Activated naive CD8-positive, alpha-beta T cell treated with anti-CD3 and anti-CD28 coated beads, Interleukin-2, amount 50 U/mL, for 24 hours (primary cell): ENCODE measurements around the gene ZNF507.

Source experiments
- ATAC-seq: fragments of 150-1000 bp; cut with Tn5 transposase; one replicate; pipeline ENCODE4 v1.10.0; 2021
- DNase-seq: peaks from one replicate; pipeline ENCODE4 v3.0.0; 2021
- H3K27ac Mint-ChIP-seq: one replicate; pipeline ENCODE4 v1.8.0; 2021; ENCODE audit warnings: mild to moderate bottlenecking, mixed read lengths
- H3K27me3 Mint-ChIP-seq: one replicate; pipeline ENCODE4 v1.8.0; 2021; ENCODE audit warnings: mixed read lengths
- H3K36me3 Mint-ChIP-seq: one replicate; pipeline ENCODE4 v1.8.0; 2021; ENCODE audit warnings: low read depth, mixed read lengths
- H3K4me1 Mint-ChIP-seq: one replicate; pipeline ENCODE4 v1.8.0; 2021; ENCODE audit warnings: mixed read lengths
- H3K4me3 Mint-ChIP-seq: one replicate; pipeline ENCODE4 v1.8.0; 2021; ENCODE audit warnings: mild to moderate bottlenecking, moderate library complexity, mixed read lengths
- H3K9me3 Mint-ChIP-seq: one replicate; pipeline ENCODE4 v1.8.0; 2021; ENCODE audit warnings: mixed read lengths

The ZNF507 gene

DNA sequence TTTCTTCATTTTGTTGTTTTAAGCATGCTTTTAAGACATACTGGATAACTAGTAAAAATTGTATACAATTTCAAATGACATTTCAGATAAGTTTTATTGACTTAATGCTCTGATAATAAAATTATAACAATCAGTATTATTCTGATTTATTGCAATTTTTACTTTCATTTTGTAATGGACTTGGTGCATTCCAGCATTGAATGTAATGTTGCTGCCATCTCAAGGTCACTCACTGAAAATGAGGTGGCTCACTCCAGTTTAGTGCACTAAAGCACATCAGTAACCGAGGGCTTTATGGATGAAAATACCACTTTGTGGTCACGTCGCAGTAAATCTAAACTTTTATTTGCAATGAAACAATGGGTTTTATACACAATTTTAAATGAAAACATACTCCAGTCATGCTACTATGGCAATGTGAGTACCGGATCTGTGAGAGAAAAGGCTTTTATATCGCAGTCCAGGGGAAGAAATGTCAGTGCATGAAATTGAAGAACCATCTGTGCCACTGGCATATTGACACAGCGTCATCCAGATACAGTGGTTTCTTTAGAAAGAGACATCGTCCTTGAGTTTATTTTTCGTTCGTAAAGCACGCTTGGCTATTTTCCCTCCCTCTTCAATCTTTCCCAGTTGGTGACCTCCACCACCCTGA, 20.7 kb upstream of the ZNF507 start:
- Mint-ChIP-seq H3K27me3 (peaks cover 24% of the 10 kb centered on the region), H3K4me1 (no peaks in the 10 kb centered on the region), H3K9me3 (no peaks in the 10 kb centered on the region), H3K4me3 (no peak overlapping the region), H3K36me3 (no peaks in the 10 kb centered on the region), H3K27ac (no peak overlapping the region)
- no peak for DNase-seq
- ATAC-seq = no peak

DNA sequence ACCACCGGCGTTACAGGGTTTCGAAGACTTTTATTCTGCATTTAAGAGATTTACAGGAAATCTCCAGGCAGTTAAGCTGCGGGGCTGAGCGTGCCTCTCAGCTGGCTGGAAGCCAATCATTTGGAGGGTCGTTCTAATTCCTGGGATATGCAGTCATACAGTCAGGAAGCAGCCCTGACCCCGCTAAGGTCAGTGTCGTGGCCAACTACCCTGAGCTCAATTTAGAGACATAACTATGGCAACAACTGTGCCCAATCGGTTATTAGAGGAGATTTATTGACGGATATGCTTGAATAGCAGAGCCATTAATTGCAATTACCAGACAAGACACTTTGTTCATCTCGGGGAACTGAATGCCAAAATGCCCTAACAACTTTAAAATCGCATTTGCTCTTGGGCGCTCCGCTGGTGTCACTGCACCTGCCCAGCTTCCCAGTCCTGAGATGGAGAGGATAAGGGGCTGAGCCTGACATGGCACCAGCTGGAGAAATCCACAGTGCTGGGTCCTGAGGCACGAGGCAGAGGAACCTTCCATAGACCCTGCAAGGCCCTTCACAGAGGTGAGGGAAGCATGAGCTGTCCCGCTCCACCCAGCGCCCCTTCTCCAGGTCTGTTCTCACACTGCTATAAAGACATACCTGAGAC, 15.1 kb upstream of the ZNF507 start:
- Mint-ChIP-seq H3K27ac (no peak overlapping the region), H3K9me3 (no peaks in the 10 kb centered on the region), H3K4me1 (no peaks in the 10 kb centered on the region), H3K27me3 (peaks cover 24% of the 10 kb centered on the region), H3K4me3 (no peak overlapping the region), H3K36me3 (no peaks in the 10 kb centered on the region)
- ATAC-seq (no peak), DNase-seq (no peak)

DNA sequence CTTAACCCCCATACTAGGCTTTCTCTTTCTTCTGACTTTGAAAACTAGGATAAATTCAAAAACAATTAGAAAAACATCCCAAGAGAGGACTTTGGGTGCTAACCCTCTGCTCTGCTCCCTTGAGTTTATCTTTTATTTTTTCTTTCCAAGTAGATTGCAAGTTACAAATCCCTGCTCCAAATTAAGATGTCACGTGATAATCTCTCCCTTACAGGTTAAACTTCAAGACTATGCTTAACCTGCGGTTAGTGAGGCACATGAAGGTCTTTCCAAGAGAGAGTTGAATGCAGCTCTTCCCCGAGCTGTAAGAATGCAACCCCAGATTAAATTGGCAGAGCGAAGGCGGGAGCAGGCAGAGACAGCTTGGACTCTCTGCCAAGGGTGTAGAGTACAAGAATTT, 12.2 kb upstream of the ZNF507 start:
- no peak for DNase-seq
- Mint-ChIP-seq H3K36me3 (no peaks in the 10 kb centered on the region), H3K4me3 (no peak overlapping the region), H3K9me3 (no peaks in the 10 kb centered on the region), H3K27me3 (peaks cover 11% of the 10 kb centered on the region), H3K4me1 (no peaks in the 10 kb centered on the region), H3K27ac (no peak overlapping the region)
- ATAC-seq = no peak

DNA sequence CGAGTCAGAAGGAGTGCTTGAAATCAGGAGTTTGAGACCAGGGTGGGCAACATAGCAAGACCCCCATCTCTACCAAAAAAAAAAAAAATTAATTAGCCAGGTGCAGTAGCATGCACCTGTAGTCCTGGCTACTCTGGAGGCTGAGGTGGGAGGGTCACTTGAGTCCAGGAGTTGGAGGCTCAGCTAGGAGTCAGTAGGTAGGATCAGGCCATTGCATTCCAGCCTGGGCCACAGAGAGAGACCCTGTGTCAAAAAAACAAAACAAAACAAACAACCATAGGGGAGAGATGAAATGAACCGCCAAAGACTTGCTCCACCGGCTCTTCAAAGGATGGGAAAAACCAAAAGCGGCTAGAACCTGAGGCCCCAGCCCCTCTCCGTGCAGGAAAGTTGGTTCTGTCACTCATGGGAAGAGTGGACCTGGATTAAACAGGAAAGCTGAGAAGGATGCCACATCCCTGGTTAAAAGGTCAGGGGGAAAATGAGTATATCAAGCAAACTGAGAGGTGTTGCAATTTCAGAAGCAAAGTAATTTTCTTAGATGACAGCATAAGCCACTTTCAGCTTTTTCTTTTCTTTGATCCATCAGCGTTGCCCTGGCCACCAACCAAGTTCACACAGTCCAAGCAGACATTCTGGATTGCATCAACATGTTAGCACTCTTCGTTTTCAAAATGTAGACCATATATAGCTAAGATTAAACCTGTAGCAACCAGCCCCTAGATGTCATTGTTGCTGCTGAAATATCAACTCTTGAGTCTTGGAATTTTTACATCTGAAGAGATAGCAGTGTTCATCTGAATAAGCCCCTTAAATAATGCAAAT, 8.9 kb upstream of the ZNF507 start:
- Mint-ChIP-seq H3K27me3 (peaks cover 8% of the 10 kb centered on the region), H3K27ac (no peak overlapping the region), H3K9me3 (no peaks in the 10 kb centered on the region), H3K4me3 (no peak overlapping the region), H3K4me1 (no peaks in the 10 kb centered on the region), H3K36me3 (no peaks in the 10 kb centered on the region)
- no peak for ATAC-seq
- no peak for DNase-seq

DNA sequence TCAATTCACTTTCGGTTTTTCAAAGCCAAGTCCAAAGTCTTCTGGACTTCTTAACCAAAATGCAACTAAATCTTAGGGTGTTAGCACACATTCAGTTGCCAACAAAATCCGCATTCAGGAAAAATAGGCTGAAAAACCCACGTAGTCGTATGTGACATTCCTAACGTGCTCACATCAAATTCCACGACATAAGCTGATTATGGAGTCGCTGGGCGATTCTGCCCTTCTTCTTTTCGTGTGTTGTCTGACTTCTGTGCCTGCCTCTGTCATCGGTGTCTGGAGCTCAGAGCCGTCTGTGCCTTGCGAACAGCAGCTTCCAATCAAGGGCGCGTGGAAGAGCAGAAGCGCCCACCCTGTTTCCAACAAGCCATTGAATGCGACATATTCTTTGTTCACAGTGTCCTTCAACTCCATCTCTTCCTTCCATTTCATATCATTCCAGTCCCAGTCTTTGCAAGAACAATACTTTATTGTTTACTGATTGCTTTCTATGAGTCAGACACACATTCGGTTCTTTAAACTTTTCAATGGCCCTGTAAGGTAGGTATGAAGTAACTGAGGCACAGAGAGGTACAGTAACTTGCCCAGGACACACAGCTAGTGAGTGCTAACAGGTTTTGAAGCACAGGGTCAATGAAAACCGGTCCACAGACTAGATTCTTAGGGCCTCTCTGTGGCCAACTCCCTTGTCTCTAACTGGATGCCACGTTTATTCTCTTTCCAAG, 8.2 kb upstream of the ZNF507 start:
- no peaks in the 10 kb centered on the region for H3K4me1 Mint-ChIP-seq
- H3K27ac Mint-ChIP-seq = no peak overlapping the region
- H3K27me3 Mint-ChIP-seq = peaks cover 4% of the 10 kb centered on the region
- no peak overlapping the region for H3K4me3 Mint-ChIP-seq
- ATAC-seq (no peak), DNase-seq (no peak)
- no peaks in the 10 kb centered on the region for H3K36me3 Mint-ChIP-seq
- no peaks in the 10 kb centered on the region for H3K9me3 Mint-ChIP-seq

DNA sequence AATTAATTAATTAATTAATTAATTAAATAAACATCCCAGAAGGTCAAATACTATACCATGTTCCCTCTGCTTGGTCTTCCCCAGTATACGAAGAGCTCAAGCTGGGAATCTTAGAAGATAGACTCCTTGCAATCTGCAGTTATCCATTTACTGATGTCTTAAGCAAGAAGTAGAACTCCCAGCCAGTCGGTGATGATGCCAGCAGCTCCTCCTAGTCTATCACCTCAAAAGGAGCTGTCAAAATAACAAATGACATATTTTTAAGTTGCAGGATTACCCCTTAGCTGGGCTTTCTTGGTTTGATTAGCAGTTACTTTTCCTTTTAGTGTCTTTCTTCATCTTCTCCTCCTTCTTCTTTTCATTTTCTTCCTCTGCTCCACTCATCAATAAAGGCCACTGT, 6.0 kb upstream of the ZNF507 start:
- no peak overlapping the region for H3K27ac Mint-ChIP-seq
- ATAC-seq = no peak
- no peaks in the 10 kb centered on the region for H3K9me3 Mint-ChIP-seq

DNA sequence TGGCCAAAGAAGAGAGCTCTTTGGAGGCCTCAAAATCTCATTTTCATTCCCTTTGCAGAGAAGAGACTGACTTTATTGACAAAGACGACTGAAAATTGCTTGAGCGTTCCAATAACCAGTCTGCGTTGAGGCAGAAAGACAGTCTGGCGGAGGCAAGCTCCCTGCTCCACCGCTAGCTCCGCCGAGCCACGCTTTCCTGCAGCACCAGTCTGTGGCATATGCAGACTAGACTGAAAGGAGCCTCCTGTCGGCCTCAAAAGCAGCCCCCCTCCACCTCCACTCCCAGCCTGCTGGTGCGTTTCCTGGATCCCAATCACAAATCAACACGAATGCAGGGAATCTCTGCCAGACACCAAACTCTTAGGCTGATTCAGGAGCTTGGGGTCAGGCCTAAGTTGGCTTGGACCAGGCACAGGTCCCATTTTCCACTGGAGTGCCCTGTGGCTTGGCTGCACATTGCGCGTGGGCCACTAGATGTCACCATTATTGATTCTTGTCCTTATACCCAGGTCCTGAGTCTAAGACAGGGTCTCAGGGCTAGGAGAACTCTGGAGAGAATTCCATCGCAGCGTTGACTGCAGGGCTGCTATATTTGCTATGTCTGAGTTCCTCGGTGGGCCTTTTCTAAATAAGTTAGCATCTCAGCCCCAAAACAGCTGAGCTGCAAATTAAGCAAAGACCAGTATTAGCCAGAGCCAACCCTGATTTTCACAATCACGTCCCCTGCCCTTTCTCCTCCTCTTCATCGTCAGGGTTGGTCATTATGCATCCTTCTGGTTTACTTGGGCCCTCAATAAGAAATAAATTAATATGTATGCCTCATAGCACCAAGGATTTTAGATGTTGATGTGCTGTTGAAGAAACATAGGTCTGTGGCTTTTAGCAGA, 5.2 kb upstream of the ZNF507 start:
- no peak overlapping the region for H3K27ac Mint-ChIP-seq
- no peaks in the 10 kb centered on the region for H3K36me3 Mint-ChIP-seq
- peaks cover 8% of the 10 kb centered on the region for H3K27me3 Mint-ChIP-seq
- no peak overlapping the region for H3K4me3 Mint-ChIP-seq
- no peaks in the 10 kb centered on the region for H3K9me3 Mint-ChIP-seq
- DNase-seq = peak; percentile 61
- no peaks in the 10 kb centered on the region for H3K4me1 Mint-ChIP-seq
- ATAC-seq = peak; percentile 80

More for the DNA sequence above, 6.0 kb upstream of the ZNF507 start:
- H3K27me3 Mint-ChIP-seq = peaks cover 5% of the 10 kb centered on the region
- no peak for DNase-seq
- H3K4me3 Mint-ChIP-seq = no peak overlapping the region
- no peaks in the 10 kb centered on the region for H3K4me1 Mint-ChIP-seq
- H3K36me3 Mint-ChIP-seq = no peaks in the 10 kb centered on the region

DNA sequence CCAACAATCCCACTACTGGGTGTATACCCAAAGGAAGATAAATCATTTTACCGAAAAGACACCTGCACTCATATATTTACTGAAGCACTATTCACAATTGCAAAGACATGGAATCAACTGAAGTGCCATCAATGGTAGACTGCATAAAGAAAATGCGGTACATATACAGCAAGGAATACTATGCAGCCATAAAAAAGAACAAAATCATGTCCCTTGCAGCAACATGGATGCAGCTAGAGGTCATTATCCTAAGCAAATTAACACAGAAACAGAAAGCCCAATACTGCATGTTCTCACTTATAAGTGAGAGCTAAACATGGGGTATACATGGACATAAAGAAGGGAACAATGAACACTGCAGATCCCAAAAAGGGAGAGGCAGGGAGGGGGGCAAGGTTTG, 2.7 kb upstream of the ZNF507 start:
- DNase-seq (no peak), ATAC-seq (no peak)
- H3K27me3 Mint-ChIP-seq = peaks cover 8% of the 10 kb centered on the region
- no peak overlapping the region for H3K27ac Mint-ChIP-seq
- H3K4me3 Mint-ChIP-seq = no peak overlapping the region
- H3K9me3 Mint-ChIP-seq = no peaks in the 10 kb centered on the region
- peaks cover 13% of the 10 kb centered on the region for H3K4me1 Mint-ChIP-seq
- peaks cover 11% of the 10 kb centered on the region for H3K36me3 Mint-ChIP-seq

DNA sequence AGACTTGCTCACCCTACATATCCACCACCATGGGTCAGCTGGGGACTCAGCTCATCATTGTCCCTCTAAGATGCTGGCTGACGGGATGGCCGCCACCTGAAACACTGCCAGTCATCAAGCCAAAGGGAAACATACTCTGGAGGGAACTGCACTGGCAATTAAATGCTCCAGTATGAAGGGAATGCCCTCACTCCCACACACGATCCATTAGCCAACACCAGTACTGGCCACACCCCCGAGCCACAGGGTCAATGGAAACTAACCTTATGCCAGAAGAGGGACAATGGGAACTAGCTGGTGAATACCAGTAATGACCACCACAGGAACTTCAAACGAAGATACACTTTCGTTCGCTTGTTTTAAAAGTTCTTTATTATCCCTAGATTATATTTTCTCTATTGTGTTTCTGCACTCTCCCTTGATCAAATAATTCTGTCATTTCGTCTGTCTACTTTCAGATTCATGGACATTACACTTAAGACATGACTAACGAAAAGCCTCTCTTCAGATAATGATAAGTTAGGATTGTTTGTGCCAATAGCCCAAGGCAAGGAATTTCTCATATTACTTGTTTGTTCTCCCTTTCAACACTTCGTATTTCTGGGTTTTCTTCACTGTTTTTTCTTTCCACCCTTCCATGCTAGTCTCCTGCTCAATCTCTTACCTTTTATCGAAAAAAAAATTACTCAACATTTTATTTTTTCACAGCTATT, 1.7 kb upstream of the ZNF507 start:
- no peaks in the 10 kb centered on the region for H3K9me3 Mint-ChIP-seq
- peaks cover 8% of the 10 kb centered on the region for H3K27me3 Mint-ChIP-seq
- H3K4me1 Mint-ChIP-seq = peaks cover 24% of the 10 kb centered on the region
- peaks cover 20% of the 10 kb centered on the region for H3K36me3 Mint-ChIP-seq
- no peak overlapping the region for H3K4me3 Mint-ChIP-seq
- DNase-seq (no peak), ATAC-seq (no peak)
- peak overlapping the region; percentile 19 for H3K27ac Mint-ChIP-seq

DNA sequence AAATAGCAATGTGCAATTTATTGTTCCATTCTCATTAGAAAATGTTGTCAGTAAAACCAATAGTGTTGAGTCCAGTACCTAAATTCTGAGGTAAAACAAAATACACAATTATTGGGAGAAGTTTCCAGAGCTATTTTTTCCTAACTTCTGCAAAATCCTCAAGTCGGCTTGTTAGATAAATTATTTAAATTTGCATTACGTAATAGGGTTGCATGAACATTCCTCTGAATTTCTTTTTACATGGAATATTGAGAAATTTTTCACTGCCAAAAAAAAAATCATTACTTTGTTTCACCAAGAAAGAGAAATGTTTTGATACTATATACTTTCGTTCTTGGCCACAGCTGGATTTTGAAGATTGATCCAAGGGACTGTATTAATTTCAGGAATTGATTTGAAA, 1.5 kb downstream of the ZNF507 start:
- H3K36me3 Mint-ChIP-seq = peaks cover 46% of the 10 kb centered on the region

DNA sequence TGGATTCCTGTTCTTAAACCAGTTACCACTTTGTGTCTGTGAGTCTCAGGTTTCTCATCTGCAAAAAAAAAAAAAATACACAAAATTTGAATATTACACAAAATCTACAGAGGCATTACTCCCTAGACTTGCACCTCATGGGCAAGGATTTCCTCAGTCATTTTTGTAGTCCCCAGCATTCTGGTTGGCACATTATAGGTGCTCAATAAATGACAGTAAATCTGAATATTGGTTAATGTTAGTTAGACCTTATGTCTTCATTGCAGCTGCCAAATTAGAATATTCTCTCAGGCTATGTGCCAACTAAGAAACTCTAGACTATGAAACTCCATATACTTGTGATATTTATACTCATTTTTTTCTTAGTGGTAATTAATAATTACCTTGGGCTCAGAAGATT, 2.2 kb downstream of the ZNF507 start:
- DNase-seq (no peak), ATAC-seq (no peak)
- Mint-ChIP-seq H3K4me1 (peaks cover 61% of the 10 kb centered on the region), H3K27me3 (peaks cover 8% of the 10 kb centered on the region), H3K36me3 (peaks cover 52% of the 10 kb centered on the region), H3K27ac (no peak overlapping the region), H3K4me3 (peak overlapping the region; percentile 98), H3K9me3 (no peaks in the 10 kb centered on the region)

More for the DNA sequence above, 1.5 kb downstream of the ZNF507 start:
- H3K27me3 Mint-ChIP-seq = peaks cover 8% of the 10 kb centered on the region
- H3K27ac Mint-ChIP-seq = peak overlapping the region; percentile 97
- DNase-seq (no peak), ATAC-seq (no peak)
- no peaks in the 10 kb centered on the region for H3K9me3 Mint-ChIP-seq
- H3K4me3 Mint-ChIP-seq = peak overlapping the region; percentile 98
- H3K4me1 Mint-ChIP-seq = peaks cover 55% of the 10 kb centered on the region

DNA sequence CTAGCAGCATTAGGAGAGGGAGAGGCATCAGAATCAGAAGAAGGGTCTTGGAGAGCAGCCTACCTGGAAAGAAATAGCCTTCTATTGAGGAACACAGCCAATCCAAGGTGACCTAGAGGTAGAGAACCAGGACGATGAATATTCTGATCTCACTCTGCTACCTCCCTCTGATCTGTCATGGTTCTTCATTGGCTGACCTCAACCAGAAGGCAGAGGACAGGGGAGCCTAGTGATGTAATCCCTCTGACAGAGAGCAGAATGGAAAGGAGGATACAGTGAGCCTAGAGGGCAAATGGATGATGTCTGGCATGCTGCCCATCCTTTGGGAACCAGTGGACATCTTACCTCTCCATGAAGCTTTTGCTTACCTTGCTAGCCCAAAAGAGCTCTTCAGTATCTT, 3.6 kb downstream of the ZNF507 start:
- Mint-ChIP-seq H3K4me3 (no peak overlapping the region), H3K36me3 (peaks cover 66% of the 10 kb centered on the region), H3K4me1 (peaks cover 74% of the 10 kb centered on the region), H3K27me3 (peaks cover 3% of the 10 kb centered on the region), H3K27ac (peak overlapping the region; percentile 50), H3K9me3 (peaks cover 3% of the 10 kb centered on the region)
- ATAC-seq (no peak), DNase-seq (no peak)

DNA sequence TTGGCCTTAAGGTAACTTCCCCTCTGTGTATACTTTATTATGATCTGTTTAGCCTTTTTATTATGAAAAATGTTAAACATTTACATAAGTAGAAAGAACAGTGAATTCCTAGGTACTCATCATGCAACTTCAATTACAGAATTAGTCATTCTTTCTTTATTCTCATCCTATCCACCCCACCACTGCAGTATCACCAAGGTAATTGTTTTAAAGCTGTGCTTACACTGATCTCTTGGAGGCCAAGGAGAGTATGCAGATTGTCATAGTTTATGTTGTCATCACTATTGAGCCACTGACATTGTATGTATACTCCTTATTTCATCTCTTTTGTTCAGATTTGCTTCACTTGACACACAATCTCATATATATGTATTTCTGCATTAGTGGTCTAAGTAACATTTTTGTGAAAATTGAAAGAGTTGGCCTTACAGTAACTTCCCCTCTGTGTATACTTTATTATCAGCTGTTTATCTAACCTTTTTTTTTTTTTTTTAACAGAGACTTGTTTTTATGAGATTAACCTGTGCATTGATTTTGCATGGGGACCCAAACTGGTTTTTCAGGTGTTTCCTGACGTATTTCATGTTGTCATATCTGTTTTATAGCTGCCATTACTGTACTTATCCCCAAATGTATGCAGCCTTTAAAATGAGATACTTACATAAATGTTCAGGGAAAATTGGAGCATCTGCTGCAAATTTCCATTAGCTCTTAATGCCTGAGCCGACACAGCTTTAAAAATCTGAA, 4.5 kb downstream of the ZNF507 start:
- Mint-ChIP-seq H3K4me1 (peaks cover 83% of the 10 kb centered on the region), H3K9me3 (peaks cover 3% of the 10 kb centered on the region), H3K36me3 (peaks cover 74% of the 10 kb centered on the region), H3K4me3 (peak overlapping the region; percentile 24), H3K27me3 (no peaks in the 10 kb centered on the region), H3K27ac (peak overlapping the region; percentile 50)
- ATAC-seq (peak; percentile 58), DNase-seq (no peak)
